Kidney (tissue), 14 donors: ENCODE measurements around the gene RNF17. TPM values are rescaled to one million over a fixed set of nuclear protein-coding genes. Genes with fewer than 3 reads are reported as not detected.

ENCODE experiments used
- DNase-seq, 5 donors: peaks; one replicate each; pipeline ENCODE4 v3.0.0-alpha.2; 2013 to 2020
- FAIRE-seq: peaks from 2 replicates; lab custom pipeline; 2012; peaks lifted over from hg19 to GRCh38; lab: Jason Lieb, UNC
- H3K27ac ChIP-seq, 2 donors: one replicate each; pipeline ENCODE4 v1.7.0; 2013; ENCODE audit warnings: low read depth in 2 of 2, low read length in 2 of 2, inconsistent platforms in 1 of 2
- H3K27me3 ChIP-seq: one replicate; pipeline ENCODE4 v1.7.1; 2013; ENCODE audit warnings: low read length, inconsistent platforms; ENCODE audit not compliant: control insufficient read depth, insufficient read depth
- H3K36me3 ChIP-seq, 3 donors: one replicate each; pipeline versions ENCODE4 v1.7.0 to v1.7.1; 2013; ENCODE audit warnings: low read length in 3 of 3, control low read depth in 1 of 3, inconsistent platforms in 1 of 3; ENCODE audit not compliant: insufficient read depth in 3 of 3, control insufficient read depth in 2 of 3
- H3K4me1 ChIP-seq, 3 donors: one replicate each; pipeline versions ENCODE4 v1.7.0 to v1.7.1; 2013; ENCODE audit warnings: low read length in 3 of 3, inconsistent platforms in 1 of 3, low read depth in 1 of 3; ENCODE audit not compliant: control insufficient read depth in 2 of 3, insufficient read depth in 2 of 3
- H3K4me3 ChIP-seq, 3 donors: one replicate each; pipeline versions ENCODE4 v1.7.0 to v1.8.1; 2013; ENCODE audit warnings: low read length in 3 of 3, control low read depth in 1 of 3, inconsistent platforms in 1 of 3
- H3K9ac ChIP-seq, 3 donors: one replicate each; pipeline versions ENCODE4 v1.7.0 to v1.7.1; 2013; ENCODE audit warnings: low read length in 3 of 3, control low read depth in 1 of 3, inconsistent platforms in 1 of 3
- H3K9me3 ChIP-seq, 3 donors: one replicate each; pipeline versions ENCODE4 v1.7.0 to v1.7.1; 2013; ENCODE audit warnings: low read length in 3 of 3, control low read depth in 1 of 3, inconsistent platforms in 1 of 3; ENCODE audit not compliant: control insufficient read depth in 2 of 3, insufficient read depth in 1 of 3
- intact Hi-C: fragments of 100-400 bp; cut with DNase I; formaldehyde crosslinking; loops from one replicate; pipeline ENCODE4 v1.11.1; 2022
- polyA plus RNA-seq: library from polyadenylated mRNA; stranded (reverse); fragments of 350-450 nt; fragmentation: Illumina TruSeq; extraction: RNeasy Lipid Tissue Mini Kit (QIAGEN cat#74804); gene quantifications from one replicate; pipeline ENCODE4 v1.2.3, GENCODE V29; 2014; ENCODE audit warnings: low read depth, low replicate concordance; ENCODE audit not compliant: insufficient read depth
- total RNA-seq: library from RNA; stranded (reverse); fragmentation: NEBNext Ultra II Directional; extraction: Animal tissue kit (Norgen Biotek cat#: 25700); gene quantifications from one replicate; pipeline ENCODE4 v1.2.1, GENCODE V29; 2021
- TF ChIP-seq, protein P1 (sequence below): IDR thresholded peaks from 3 replicates; pipeline ENCODE4 v1.5.1; 2012; ENCODE audit warnings: mild to moderate bottlenecking, moderate library complexity, borderline replicate concordance; ENCODE audit not compliant: insufficient read depth; ENCODE audit errors: extremely low read depth
- donor health status: control.
- donor health status: control.
- donor health status: control.
- donor health status: control.
- donor health status: control.
- donor health status: DM: yes; HTN: yes; CAD: no.
- donor health status: Normal renal cell carcinoma (clear cell type).

RNF17 gene
- total and polyA plus RNA-seq, 2 donors from 2014 or later: not detected

DNA sequence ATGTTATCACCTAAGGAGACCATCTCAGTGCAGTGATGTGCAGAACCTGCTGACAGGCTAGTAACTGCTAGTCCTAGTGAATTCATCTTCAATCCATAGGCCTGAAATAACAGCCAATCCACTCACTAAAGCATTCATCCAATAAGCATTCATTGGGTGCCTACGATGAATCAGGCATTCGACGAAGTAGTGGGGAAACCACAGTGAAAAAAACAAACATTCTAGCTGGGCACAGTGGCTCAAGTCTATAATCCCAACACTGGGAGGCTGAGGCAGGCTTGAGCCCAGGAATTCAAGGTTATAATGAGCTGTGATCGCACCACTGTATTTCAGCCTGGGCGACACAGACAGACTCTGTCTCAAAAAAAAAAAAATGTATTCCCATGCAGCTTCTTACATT is 135.6 kb downstream of the RNF17 start:
- no peaks in the 10 kb centered on the region for H3K27me3 ChIP-seq
- no peaks in the 10 kb centered on the region for H3K36me3 ChIP-seq

DNA sequence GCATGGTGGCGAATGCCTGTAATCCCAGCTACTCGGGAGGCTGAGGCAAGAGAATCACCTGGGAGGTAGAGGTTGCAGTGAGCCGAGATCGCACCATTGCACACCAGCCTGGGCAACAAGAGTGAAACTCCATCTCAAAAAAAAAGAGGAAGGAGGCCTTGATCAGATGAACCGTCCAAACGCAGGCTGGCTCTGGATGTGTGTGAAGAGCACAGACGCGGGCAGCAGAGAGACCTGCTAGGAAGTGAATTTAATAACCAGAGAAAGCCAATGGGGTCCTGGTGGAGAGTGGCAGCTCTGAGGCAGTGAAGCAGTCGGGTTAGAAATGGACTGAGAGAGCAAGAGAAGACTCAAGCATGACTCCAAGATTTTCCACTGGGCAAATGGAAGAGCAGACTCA is 136.5 kb downstream of the RNF17 start:
- no peak for FAIRE-seq
- Histone ChIP-seq H3K27ac (no peak overlapping the region), H3K4me1 (no peaks in the 10 kb centered on the region), H3K27me3 (no peaks in the 10 kb centered on the region), H3K9ac (no peak overlapping the region), H3K9me3 (no peaks in the 10 kb centered on the region), H3K36me3 (no peaks in the 10 kb centered on the region), H3K4me3 (no peak overlapping the region)
- no peak for DNase-seq
- TF ChIP-seq, protein P1, sequence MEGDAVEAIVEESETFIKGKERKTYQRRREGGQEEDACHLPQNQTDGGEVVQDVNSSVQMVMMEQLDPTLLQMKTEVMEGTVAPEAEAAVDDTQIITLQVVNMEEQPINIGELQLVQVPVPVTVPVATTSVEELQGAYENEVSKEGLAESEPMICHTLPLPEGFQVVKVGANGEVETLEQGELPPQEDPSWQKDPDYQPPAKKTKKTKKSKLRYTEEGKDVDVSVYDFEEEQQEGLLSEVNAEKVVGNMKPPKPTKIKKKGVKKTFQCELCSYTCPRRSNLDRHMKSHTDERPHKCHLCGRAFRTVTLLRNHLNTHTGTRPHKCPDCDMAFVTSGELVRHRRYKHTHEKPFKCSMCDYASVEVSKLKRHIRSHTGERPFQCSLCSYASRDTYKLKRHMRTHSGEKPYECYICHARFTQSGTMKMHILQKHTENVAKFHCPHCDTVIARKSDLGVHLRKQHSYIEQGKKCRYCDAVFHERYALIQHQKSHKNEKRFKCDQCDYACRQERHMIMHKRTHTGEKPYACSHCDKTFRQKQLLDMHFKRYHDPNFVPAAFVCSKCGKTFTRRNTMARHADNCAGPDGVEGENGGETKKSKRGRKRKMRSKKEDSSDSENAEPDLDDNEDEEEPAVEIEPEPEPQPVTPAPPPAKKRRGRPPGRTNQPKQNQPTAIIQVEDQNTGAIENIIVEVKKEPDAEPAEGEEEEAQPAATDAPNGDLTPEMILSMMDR: no peak
- intact Hi-C loops: no loop called here

More for the DNA sequence above, 135.6 kb downstream of the RNF17 start:
- intact Hi-C loops: no loop called here
- FAIRE-seq: no peak
- TF ChIP-seq, protein P1: no peak
- no peak for DNase-seq
- Histone ChIP-seq H3K9ac (no peak overlapping the region), H3K4me1 (no peaks in the 10 kb centered on the region), H3K9me3 (no peaks in the 10 kb centered on the region), H3K4me3 (no peak overlapping the region), H3K27ac (no peak overlapping the region)

DNA sequence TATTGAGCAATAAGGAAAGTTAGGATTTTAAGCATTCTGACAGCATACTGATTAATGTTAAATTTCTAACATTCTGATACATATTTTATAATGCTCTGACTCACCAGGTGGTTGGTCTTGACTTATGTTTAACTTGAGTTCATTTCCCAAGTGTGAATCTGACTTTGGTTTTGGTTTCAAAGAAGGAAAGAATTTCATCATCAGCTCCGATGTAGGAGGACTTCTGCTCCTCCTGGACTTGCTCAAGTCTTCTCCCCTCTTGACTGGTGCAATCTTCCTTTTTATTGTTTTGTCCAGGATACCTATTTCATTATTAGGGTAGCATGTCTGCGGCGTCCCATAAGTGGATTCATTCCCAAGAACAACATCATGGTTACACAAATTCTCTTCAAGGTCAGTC is 141.3 kb downstream of the RNF17 start:
- FAIRE-seq (no peak), DNase-seq (no peak)
- Histone ChIP-seq H3K4me1 (no peaks in the 10 kb centered on the region), H3K9me3 (no peaks in the 10 kb centered on the region), H3K36me3 (no peaks in the 10 kb centered on the region), H3K4me3 (no peak overlapping the region), H3K27ac (no peak overlapping the region), H3K9ac (no peak overlapping the region), H3K27me3 (no peaks in the 10 kb centered on the region)
- intact Hi-C loops: no loop called here
- TF ChIP-seq, protein P1: no peak

DNA sequence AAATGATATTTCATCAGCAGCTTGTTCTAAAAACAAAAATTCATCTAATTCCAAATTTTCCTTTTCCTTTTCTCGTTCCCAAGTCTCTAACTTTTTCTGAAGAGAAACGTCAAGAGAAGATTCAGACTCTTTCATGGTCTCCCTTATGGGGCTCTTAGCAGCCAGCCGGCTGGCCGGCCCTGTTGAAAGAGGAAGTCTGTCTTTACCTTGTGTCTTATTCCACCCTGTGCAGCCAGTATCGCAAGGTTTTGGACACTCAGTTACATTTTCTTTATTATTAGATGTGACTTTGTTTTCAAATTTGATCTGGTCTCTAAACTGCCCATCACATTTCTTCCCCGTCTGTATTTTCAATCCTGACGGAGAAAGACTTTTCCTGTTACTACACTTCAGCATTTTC is 142.3 kb downstream of the RNF17 start:
- Histone ChIP-seq H3K4me3 (no peak overlapping the region), H3K4me1 (no peaks in the 10 kb centered on the region), H3K36me3 (no peaks in the 10 kb centered on the region), H3K9ac (no peak overlapping the region), H3K27me3 (no peaks in the 10 kb centered on the region), H3K9me3 (no peaks in the 10 kb centered on the region), H3K27ac (no peak overlapping the region)
- no peak for DNase-seq
- TF ChIP-seq, protein P1: no peak
- no peak for FAIRE-seq
- intact Hi-C loops: no loop called here
